Measurements from ENCODE around the gene HIGD2A.

HIGD2A gene

GRCh38 chr5:176369934-176370711 lies 18.4 kb upstream of the HIGD2A start:
- no peak for DNase-seq (ENCODE audit: low read depth, low spot score)

- DNase-seq (ENCODE audit: low read depth, low spot score) = no peak
Observed at GRCh38 chr5:176371621-176372539, 16.7 kb upstream of the HIGD2A start.

GRCh38 chr5:176373100-176373818 lies 15.3 kb upstream of the HIGD2A start:
- no peak for DNase-seq (ENCODE audit: low read depth, low spot score)

GRCh38 chr5:176379881-176380280 lies 8.7 kb upstream of the HIGD2A start:
- no peak for DNase-seq (ENCODE audit: low read depth, low spot score)

- no peak for DNase-seq (ENCODE audit: low read depth, low spot score)
Observed at GRCh38 chr5:176381423-176381822, 7.1 kb upstream of the HIGD2A start.

GRCh38 chr5:176381979-176382378 lies 6.6 kb upstream of the HIGD2A start:
- no peak for DNase-seq (ENCODE audit: low read depth, low spot score)

GRCh38 chr5:176382721-176383120 lies 5.8 kb upstream of the HIGD2A start:
- no peak for DNase-seq (ENCODE audit: low read depth, low spot score)

- no peak for DNase-seq (ENCODE audit: low read depth, low spot score)
Observed at GRCh38 chr5:176383248-176383905, 5.2 kb upstream of the HIGD2A start.

GRCh38 chr5:176383961-176384360 lies 4.6 kb upstream of the HIGD2A start:
- DNase-seq (ENCODE audit: low read depth, low spot score) = no peak

GRCh38 chr5:176384366-176384930 lies 4.1 kb upstream of the HIGD2A start:
- DNase-seq (ENCODE audit: low read depth, low spot score) = no peak

GRCh38 chr5:176384991-176385390 lies 3.6 kb upstream of the HIGD2A start:
- no peak for DNase-seq (ENCODE audit: low read depth, low spot score)

GRCh38 chr5:176386491-176386890 lies 2.1 kb upstream of the HIGD2A start:
- DNase-seq (ENCODE audit: low read depth, low spot score) = no peak

GRCh38 chr5:176387384-176387925 lies 1.1 kb upstream of the HIGD2A start:
- DNase-seq (ENCODE audit: low read depth, low spot score) = no peak

GRCh38 chr5:176388003-176388443 lies 528 bp upstream of the HIGD2A start:
- DNase-seq (ENCODE audit: low read depth, low spot score) = no peak

- no peak for DNase-seq (ENCODE audit: low read depth, low spot score)
Observed at GRCh38 chr5:176389135-176390123, 878 bp downstream of the HIGD2A start.

GRCh38 chr5:176391479-176391878 lies 2.9 kb downstream of the HIGD2A start:
- DNase-seq (ENCODE audit: low read depth, low spot score) = no peak

- DNase-seq (ENCODE audit: low read depth, low spot score) = no peak
Observed at GRCh38 chr5:176391999-176392398, 3.4 kb downstream of the HIGD2A start.

GRCh38 chr5:176392526-176392925 lies 4.0 kb downstream of the HIGD2A start:
- no peak for DNase-seq (ENCODE audit: low read depth, low spot score)

GRCh38 chr5:176394096-176394495 lies 5.5 kb downstream of the HIGD2A start:
- DNase-seq (ENCODE audit: low read depth, low spot score) = no peak

Data from activated CD4-positive, CD25-positive, alpha-beta regulatory T cell treated with anti-CD3 and anti-CD28 coated beads, Interleukin-2, amount 50 U/mL, for 16 hours (primary cell).